HG03565 (cell line): ENCODE measurements around the gene SPEF1.

Experiments used
- ATAC-seq: cut with Tn5 transposase; IDR thresholded peaks from one replicate; pipeline ENCODE4 v1.9.1; 2021; ENCODE audit warnings: mild to moderate bottlenecking, moderate library complexity; ENCODE audit not compliant: unreplicated experiment

SPEF1 gene

GRCh38 chr20:3733119-3733995, 47.9 kb downstream of the SPEF1 start:
- ATAC-seq, result no peak

- ATAC-seq, result no peak
These were observed 48.7 kb downstream of the SPEF1 start, which contains the start of gene HSPA12B for GRCh38 chr20:3732327-3733118. TSS of gene HSPA12B (plus strand) at chr20:3732685. CDS start at chr20:3738675, 5,990 bp downstream.

- ATAC-seq, result no peak
These were observed 49.3 kb downstream of the SPEF1 start for GRCh38 chr20:3731944-3732326.

GRCh38 chr20:3730803-3731672, 50.2 kb downstream of the SPEF1 start:
- ATAC-seq, result no peak

- no peak for ATAC-seq
These were observed 51.3 kb downstream of the SPEF1 start for GRCh38 chr20:3729811-3730540.

- no peak for ATAC-seq
These were observed 51.9 kb downstream of the SPEF1 start for GRCh38 chr20:3729378-3729777.

GRCh38 chr20:3728876-3729275, 52.4 kb downstream of the SPEF1 start:
- no peak for ATAC-seq

GRCh38 chr20:3728354-3728753, 52.9 kb downstream of the SPEF1 start:
- no peak for ATAC-seq
